ENCODE measurements around the gene FSIP1. TPM values are rescaled to one million over a fixed set of nuclear protein-coding genes. Genes with fewer than 3 reads are reported as not detected.

FSIP1 gene
- total RNA-seq, 4 donors from 2014 or later, result 0.20 to 1.5 (median 0.42) TPM

GRCh38 chr15:39685367-39685766 lies 97.3 kb downstream of the FSIP1 start:
- 90 to 97% methylated on average over 1 of the region's 1 CpG for whole genome bisulfite sequencing, 2 donors
- no peaks in the 10 kb centered on the region for H3K27me3 ChIP-seq
- no peak for DNase-seq (ENCODE audit: low spot score in 2 of 2)

GRCh38 chr15:39684233-39684632 lies 98.4 kb downstream of the FSIP1 start:
- Histone ChIP-seq H3K4me3 (no peak overlapping the region), H3K27me3 (no peaks in the 10 kb centered on the region), H3K4me1 (peaks cover 0 to 28% (median 6%) of the 10 kb centered on the region in 4 donors), H3K36me3 (no peaks in the 10 kb centered on the region), H3K9me3 (no peaks in the 10 kb centered on the region), H3K27ac (peak overlapping the region in 1 of 4 donors; percentile 23)
- no peak for DNase-seq (ENCODE audit: low spot score in 2 of 2)
- WGBS, 2 donors, result 30 to 35% methylated on average over 3 of the region's 3 CpGs
- TF ChIP-seq CTCF (IDR thresholded peaks at IDR 0.05) (no peak), EP300 (IDR thresholded peaks at IDR 0.05) (no peak), POLR2A (IDR thresholded peaks at IDR 0.05) (no peak)

More at GRCh38 chr15:39685367-39685766, 97.3 kb downstream of the FSIP1 start:
- TF ChIP-seq CTCF (IDR thresholded peaks at IDR 0.05), result no peak
- no peak for TF ChIP-seq POLR2A (IDR thresholded peaks at IDR 0.05)
- no peak for TF ChIP-seq EP300 (IDR thresholded peaks at IDR 0.05)
- peaks cover 0 to 28% (median 6%) of the 10 kb centered on the region in 4 donors for H3K4me1 ChIP-seq
- H3K36me3 ChIP-seq, result no peaks in the 10 kb centered on the region
- H3K9me3 ChIP-seq, result no peaks in the 10 kb centered on the region
- H3K4me3 ChIP-seq, result no peak overlapping the region
- H3K27ac ChIP-seq, result peak overlapping the region in 1 of 4 donors; percentile 13

- Histone ChIP-seq H3K9me3 (no peaks in the 10 kb centered on the region), H3K4me1 (peaks cover 0 to 28% (median 6%) of the 10 kb centered on the region in 4 donors), H3K27ac (peak overlapping the region in 2 of 4 donors; percentile 28 to 45), H3K4me3 (no peak overlapping the region), H3K36me3 (no peaks in the 10 kb centered on the region), H3K27me3 (no peaks in the 10 kb centered on the region)
- no peak for DNase-seq (ENCODE audit: low spot score in 2 of 2)
- 23 to 35% methylated on average over 2 of the region's 2 CpGs for WGBS, 2 donors
- TF ChIP-seq POLR2A (IDR thresholded peaks at IDR 0.05) (no peak), CTCF (IDR thresholded peaks at IDR 0.05) (no peak), EP300 (IDR thresholded peaks at IDR 0.05) (no peak)
Measured at GRCh38 chr15:39682366-39682765, 100.3 kb downstream of the FSIP1 start.

- Histone ChIP-seq H3K9me3 (no peaks in the 10 kb centered on the region), H3K36me3 (no peaks in the 10 kb centered on the region), H3K4me3 (no peak overlapping the region), H3K27ac (peak overlapping the region in 2 of 4 donors; percentile 18 to 54), H3K27me3 (no peaks in the 10 kb centered on the region), H3K4me1 (peaks cover 0 to 28% (median 6%) of the 10 kb centered on the region in 4 donors)
- TF ChIP-seq EP300 (IDR thresholded peaks at IDR 0.05) (no peak), CTCF (IDR thresholded peaks at IDR 0.05) (no peak), POLR2A (IDR thresholded peaks at IDR 0.05) (no peak)
- DNase-seq (ENCODE audit: low spot score in 2 of 2), result no peak
- WGBS, 2 donors, result 20 to 28% methylated on average over 2 of the region's 2 CpGs
Measured at GRCh38 chr15:39680868-39681267, 101.8 kb downstream of the FSIP1 start.

GRCh38 chr15:39672666-39673065 lies 110.0 kb downstream of the FSIP1 start:
- no peaks in the 10 kb centered on the region for H3K9me3 ChIP-seq
- WGBS, 2 donors, result 87 to 89% methylated on average over 3 of the region's 3 CpGs
- TF ChIP-seq POLR2A (IDR thresholded peaks at IDR 0.05), result no peak
- no peak for TF ChIP-seq EP300 (IDR thresholded peaks at IDR 0.05)
- no peak for DNase-seq (ENCODE audit: low spot score in 2 of 2)
- no peak overlapping the region for H3K4me3 ChIP-seq
- H3K4me1 ChIP-seq, result no peaks in the 10 kb centered on the region
- H3K36me3 ChIP-seq, result no peaks in the 10 kb centered on the region
- no peak overlapping the region for H3K27ac ChIP-seq
- H3K27me3 ChIP-seq, result no peaks in the 10 kb centered on the region

GRCh38 chr15:39672184-39672583 lies 110.5 kb downstream of the FSIP1 start:
- no peaks in the 10 kb centered on the region for H3K4me1 ChIP-seq
- H3K27ac ChIP-seq, result no peak overlapping the region
- no peak overlapping the region for H3K4me3 ChIP-seq
- H3K9me3 ChIP-seq, result no peaks in the 10 kb centered on the region
- no peaks in the 10 kb centered on the region for H3K36me3 ChIP-seq
- no peak for DNase-seq (ENCODE audit: low spot score in 2 of 2)
- WGBS, 2 donors, result 87 to 92% methylated on average over 6 of the region's 6 CpGs
- no peaks in the 10 kb centered on the region for H3K27me3 ChIP-seq
- no peak for TF ChIP-seq POLR2A (IDR thresholded peaks at IDR 0.05)
- no peak for TF ChIP-seq CTCF (IDR thresholded peaks at IDR 0.05)

Data from tibial nerve (tissue), 4 donors.